AG08396 (cell line): Measurements from ENCODE around the gene ALCAM.
"Not testable (repeated sequence)": the region's sequence is repeated elsewhere in the genome, so short reads cannot be mapped to it uniquely, and the experiment has no call there.

Source experiments
- DNase-seq: peaks from one replicate; pipeline ENCODE4 v3.0.0; 2012; ENCODE audit warnings: low spot score, mixed read lengths

Gene ALCAM

DNA sequence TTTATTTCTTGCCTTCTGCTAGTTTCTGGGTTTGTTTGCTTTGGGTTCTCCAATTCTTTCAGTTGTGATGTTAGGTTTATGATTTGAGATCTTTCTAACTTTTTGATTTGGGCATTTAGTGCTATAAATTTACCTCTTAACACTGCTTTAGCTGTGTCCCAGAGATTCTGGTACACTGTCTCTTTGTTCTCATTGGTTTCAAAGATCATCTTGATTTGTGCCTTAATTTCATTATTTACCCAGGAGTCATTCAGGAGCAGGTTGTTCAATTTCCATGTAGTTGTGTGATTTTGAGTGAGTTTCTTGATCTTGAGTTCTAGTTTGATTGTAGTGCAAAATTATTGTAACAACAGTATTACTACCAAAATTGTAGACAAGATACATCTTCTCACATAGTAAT lies 25.9 kb downstream of the ALCAM start:
- not testable (repeated sequence) for DNase-seq

DNA sequence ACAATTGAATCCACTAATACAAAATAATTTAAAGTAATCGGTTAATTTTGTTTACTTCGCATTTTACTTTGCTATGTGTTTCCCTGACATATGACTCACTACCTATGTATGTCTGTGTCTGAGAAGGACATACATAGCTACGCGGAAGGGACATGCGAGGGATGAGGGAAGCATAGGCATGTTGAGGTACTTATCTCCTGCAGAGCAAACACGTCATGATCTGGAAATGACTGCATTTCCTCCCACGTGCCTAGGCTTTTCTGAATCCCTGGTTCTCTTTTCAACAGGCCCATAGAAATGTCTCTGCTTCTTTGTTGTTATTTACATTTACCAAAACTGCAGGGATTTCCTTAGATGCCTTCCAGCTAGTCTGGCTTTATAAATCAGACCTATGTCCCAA lies 27.5 kb downstream of the ALCAM start:
- no peak for DNase-seq

DNA sequence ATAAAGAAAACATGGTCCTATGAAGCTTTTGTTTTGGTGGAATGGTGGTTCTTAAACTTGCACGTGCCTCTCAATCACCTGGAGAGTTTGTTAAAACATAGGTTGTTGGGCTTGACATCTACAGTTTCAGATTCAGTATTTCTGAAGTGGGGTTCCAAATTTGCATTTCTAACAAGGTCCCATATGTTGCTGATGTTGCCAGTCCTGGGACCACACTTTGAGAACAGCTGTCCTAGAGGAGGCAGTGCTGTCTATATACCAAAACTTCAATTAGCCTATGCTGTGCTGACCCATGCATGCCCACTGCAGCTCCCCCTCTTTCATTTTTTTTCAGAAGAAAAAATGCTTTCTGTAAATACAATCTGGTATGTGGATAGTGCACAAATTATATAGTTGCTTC lies 31.3 kb downstream of the ALCAM start:
- no peak for DNase-seq

DNA sequence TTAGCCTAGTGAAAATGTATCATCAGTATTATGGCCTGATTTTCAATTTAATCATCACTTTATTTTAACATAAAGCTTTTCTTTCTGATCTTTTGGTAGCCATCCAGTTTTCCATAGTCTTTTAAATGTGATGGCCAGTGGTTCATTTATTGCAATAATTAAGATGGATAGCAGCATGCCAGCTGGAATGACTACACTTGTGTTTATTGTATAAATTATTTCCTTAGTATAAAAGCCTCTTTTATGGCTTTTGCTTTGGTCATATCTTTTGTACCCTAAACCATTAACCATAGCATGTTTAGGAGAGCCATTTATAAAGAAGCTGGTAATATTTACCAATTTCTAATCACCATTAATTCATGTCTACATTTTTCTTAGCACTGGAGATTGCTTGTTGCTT lies 31.7 kb downstream of the ALCAM start:
- no peak for DNase-seq

DNA sequence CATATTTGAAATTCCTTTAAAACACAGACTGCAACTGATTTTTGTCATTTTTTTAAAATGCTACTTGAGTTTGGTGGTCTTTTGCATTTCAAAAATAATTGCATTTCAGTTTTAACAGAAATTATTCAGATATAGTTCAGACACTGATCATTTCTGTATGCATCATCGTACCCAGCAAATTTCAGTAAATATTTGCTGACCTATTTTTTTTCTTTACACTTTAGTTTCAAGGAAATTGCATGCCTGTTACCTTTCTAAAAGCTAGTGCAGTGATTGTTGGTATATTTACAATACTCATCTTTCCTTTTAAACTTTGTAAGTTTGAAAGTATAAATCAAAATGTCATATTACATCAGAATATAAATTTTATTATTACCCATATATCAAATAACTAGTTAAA lies 32.4 kb downstream of the ALCAM start:
- DNase-seq: no peak

DNA sequence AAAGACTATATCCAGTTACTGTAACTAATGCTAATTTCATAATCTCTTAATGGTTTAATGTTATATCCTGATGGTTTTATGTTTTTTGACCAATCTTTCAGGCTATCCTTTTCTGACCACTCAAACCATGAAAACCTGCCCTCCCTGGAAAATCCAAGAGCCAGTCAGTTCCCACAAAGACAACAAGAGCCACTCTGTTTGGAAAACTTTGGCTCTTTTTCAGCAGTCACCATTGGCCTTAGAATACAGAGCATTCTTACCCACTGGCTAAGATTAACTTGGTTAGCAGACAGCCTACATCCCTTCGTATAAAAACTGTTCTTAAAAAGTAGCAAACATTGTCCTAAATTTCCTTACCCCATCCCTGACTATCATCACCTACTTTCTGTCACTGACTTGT lies 32.9 kb downstream of the ALCAM start:
- no peak for DNase-seq

DNA sequence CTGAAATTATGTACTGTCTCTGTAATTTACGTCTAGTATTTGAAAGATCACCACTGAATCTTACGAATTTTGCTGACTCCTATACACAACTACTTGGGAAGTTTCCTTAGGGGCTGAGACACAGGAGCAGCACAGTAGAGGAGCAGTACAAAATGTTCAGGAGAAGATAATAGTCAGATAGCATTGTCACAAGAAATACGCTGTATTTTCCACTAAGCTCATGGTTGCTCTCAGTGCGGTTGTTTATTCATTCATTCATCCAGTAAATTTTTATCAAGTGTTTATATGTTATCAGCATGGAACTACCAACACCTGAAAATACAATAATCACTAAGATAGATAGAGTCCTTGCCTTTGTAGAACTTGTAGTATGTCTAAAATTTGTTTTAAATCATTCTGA lies 34.5 kb downstream of the ALCAM start:
- no peak for DNase-seq

DNA sequence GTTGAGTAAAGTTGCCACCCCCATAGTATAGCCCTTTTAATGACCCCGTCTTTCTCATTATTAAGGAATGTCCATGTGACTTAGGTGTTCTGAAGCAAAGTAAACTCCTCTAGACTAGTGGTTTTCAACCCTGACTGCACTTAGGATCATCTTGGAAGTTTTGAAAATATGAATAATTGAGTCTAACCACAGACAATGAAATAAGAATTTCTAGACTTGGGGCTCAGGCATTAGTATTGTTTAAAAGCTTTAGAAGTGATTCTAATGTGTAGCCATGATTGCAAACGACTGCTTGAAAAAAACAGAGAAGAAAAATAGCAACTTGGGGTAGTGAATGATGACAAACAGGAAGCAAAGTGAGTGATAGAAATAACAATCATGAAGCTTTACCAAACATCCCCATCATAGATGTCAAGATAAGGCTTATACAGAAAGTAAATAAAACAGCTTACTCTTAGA lies 35.0 kb downstream of the ALCAM start:
- DNase-seq: no peak

DNA sequence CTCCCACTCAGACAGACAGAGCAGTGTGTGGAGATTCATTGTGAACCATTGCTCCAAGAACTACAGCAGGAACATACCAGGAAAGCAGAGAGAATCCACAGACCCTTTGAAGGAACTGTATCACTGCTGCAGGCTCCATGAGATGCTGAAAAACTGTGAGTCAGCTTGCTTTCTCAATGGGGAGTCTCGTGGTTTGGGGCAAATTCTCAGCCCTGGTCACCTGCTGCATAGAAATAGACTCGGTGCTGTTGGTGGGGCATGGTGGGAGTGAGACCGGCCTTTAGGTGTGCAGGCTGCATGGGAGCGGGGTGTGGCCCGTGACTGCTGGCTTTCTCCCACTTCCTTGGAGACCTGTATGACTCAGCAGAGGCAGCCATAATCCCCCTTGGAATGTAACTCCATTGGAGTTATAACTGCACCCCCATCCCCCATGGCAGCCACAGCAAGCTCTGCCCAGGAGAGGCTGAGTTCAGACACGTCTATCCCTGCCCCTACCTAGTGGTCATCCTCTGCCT lies 35.6 kb downstream of the ALCAM start:
- DNase-seq: no peak

DNA sequence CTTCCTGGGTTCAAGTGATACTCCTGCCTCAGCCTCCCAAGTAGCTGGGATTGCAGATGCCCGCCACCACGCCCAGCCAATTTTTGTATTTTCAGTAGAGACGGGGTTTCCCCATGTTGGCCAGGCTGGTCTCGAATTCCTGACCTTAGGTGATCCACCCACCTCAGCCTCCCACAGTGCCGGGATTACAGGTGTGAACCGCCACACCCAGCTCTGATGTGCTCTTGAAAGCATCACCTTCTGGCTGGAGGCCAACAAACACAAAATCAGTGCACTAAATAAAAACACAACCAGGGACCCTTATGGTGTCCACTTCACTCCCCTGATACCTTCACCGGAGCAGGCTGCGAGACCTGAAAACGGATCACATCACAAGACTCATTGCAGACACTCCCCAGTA lies 36.3 kb downstream of the ALCAM start:
- not testable (repeated sequence) for DNase-seq

DNA sequence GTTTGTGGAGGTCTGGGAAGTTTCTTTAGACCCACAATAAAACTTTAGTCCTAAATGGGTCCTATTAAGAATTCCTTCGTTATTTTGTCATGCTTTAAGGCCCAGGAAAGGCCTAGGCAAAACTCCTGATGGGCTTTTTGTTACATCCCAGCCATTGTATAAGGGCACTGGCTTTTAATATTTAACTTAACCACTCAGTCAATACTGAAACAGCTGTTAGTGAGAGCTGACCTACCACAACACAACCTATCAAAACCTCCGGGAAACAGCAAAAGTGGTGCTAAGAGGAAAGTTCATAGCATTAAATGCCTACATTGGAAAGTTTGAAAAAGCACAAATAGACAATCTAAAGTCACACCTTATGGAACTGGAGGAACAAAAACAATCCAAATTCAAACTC lies 39.6 kb downstream of the ALCAM start:
- no peak for DNase-seq

DNA sequence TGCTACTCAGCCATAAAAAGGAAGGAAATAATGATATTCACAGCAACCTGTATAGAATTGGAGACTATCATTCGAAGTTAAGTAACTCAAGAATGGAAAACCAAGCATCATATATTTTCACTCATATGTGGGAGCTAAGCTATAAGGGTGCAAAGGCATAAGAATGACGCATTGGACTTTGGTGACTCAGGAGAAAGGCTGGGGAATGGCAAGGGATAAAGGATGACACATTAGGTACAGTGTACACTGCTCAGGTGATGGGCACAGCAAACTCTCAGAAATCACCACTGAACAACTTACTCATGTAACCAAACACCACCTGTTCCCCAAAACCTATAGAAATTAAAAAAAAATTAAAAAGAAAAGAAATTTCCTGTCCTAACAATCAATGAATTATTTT lies 42.7 kb downstream of the ALCAM start:
- no peak for DNase-seq

DNA sequence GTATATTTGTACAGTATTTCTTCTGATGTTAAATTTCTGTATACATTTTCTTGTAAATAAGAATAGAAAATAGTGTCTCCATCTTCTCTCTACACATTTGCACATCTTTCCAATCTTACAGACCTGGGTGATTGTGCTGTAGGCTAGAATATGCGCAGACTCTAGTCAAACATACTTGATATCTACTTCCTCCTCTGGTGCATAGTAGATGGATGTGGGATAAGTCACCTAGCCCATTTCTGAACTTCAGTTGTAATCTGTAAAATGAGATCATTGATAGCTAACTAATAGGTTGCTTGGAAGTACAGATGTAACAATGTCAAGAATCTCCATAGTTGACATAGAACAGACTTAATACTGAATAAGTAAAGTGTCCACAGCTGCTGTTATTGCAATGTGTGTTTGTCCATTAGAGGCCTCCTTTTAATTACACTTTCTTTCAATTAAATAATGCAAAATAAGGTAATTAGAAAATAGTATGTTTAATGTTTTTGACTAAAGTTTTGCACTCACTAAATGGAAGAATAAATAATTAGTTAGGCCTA lies 46.7 kb downstream of the ALCAM start:
- no peak for DNase-seq

DNA sequence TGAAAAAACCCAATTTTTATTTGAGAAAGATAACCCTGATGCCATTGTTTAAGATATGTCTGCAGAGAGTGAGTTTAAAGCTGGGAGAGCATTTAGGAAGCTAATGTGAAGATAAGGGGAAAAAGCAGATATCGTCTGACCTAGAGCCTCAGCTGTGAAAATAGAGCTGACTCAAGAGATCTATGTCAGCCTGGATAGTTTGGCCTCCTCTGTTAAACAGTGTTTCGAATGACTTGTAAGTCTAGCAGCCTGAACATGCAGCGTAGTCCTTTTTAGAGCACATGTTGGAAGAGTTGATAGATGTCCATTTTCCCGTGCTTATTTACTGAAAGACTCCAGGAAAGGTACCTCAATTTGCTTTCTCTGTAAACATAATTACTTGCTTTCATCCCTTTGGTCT lies 48.1 kb downstream of the ALCAM start:
- no peak for DNase-seq

DNA sequence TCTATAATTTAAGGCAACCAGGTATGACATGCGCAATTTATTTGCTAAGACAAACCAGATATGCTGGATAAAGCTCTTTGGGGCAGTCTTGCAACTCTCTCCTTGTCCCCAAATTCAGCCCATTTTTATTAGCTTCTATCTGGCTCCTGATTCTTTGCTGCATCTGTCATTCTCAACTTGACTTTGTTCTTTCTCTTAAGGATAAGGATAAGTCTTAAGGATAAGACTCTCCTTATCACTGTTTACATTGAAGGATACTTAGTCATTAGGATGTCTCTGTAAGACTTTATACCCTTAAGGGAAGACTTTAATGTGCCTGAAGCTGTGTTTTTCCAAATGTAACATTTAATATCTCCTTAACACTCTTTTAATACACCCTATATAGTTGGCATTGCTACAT lies 49.2 kb downstream of the ALCAM start:
- DNase-seq: no peak

DNA sequence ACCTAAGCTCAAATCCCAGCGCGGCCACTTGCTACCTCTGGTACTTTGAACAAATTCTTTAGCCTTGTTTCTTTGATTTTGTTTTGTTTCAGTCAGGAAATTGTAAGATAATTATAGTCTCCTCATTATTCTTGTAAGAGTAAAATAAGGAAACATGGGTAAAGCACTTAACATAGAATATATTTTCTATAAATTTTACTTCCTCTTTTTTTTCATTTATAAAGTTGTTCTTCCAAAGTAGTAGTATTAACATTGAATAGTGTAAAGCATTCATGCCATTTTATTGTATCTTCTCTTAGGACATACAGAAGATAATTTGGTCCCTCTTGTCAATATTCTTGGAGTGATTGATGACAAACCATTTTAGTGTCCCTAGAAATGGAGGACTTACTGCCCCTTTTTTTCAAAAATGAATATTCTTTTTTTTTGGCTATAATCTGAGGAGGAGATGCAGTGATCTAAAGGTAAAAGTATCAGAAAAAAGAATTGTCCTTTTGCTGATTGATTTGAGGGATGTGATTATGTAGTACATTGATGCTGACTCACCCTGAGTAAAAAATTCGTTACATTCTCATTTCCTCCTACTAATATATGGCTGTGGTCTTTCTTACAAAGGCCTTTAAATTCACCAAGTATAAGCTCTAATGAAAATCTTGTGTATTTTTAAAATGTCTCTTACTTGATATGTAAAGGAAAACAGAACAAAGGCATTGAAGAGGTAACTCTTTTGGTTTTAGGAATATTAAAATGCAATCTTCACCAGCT lies 51.0 kb downstream of the ALCAM start:
- DNase-seq: no peak

DNA sequence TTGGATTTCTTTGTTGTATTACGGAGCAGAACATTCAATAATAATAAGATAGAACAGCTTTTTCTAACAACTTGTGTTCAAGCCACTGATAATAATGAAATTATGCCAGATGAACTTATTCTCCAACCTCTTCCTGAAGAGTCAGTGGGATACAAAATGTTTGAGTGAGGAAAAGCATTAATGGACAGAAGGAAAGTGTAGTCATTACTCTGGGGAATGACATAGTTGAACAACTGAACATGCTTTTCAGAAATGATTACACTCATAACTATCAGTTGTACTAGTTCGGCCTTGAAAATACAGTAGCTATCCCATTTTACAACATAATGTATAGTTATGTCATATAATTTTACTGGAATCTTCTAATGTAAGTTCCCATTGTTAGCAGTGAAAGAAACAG lies 55.9 kb downstream of the ALCAM start:
- DNase-seq: no peak

DNA sequence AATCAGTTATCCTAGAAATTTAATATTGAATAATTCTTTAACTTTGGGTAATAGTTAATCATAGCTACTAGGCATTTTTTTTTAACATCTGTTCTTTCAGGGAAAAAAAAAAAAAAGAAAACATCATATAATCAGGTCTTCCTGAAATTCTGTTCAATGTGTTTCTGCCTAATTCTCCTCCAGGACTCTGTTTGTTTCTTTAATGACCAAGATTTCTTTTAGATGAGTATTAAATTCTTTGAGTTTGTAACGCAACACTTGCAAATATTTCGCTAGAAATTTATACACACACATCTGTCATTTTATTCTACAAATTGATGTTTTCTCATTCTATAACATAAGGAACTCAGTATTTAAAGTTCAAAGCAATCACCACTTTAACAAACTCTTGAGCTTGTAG lies 56.7 kb downstream of the ALCAM start:
- no peak for DNase-seq

DNA sequence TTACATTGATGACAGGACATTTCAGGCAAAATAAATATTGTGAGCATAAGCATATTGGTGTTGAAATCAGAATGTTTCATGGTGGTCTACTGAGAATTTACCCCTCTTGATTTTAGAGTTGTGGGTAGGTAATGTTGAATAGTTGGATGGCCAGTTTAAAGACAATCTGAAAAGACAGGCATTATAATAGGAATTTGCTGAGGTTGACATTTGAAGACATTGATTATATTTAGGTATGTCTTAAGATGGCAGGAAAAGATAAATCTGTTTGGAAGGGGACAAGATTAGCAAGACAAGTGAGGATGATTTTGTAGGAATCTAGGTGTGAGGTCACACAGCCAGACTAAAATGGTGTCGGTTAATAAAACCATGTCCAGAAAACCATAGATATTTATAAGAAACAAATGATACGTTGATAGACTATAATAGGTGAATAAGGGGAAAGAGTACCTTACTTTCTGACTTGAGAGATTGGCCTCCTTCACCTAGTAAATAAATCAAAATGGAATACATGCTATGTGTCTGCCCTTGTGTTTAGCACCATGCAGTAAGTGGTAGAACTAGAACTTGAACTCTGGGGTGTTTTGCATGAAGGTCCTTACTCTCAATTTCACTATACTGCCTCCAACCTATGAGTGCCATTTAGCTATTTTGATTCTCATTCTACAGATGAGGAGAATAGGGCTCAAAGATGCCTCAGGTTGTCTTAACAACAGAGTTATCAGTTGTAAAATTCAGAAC lies 57.9 kb downstream of the ALCAM start:
- DNase-seq: no peak

DNA sequence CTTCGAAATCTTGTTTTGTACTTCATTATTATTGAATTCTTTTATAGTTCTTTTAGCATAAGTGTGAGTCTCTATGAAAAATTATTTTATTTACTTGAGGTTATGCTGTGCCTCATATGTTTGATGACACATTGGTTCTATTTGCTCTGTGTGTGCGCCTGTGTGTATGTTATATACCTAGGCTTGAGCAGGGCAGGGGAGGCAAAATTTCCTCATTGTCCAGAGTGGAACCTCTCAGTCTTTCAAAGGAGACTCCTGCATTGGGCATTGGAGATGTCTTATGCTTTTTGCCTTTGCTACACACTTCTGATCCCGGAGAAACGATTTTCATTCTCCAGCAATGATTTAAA lies 58.4 kb downstream of the ALCAM start:
- DNase-seq: no peak

DNA sequence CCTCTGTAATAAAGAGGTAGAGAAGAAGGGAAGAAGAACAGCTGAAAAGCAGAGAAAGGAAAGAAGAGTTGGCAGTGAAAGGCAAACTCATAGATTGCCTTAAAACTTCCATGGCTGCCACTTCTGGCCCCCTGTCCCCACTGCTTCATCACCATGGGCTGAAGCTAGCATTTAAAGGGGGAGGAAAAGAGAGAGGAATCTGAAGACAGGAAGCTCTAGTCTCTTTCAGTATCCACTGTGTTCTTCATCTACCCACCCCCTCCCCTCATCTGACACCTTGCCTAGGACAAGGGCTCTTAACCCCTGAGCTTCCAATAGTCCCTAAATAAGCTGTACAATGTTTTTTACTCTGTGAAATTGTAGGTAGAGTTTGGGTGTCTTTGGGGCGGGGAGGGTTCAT lies 60.6 kb downstream of the ALCAM start:
- no peak for DNase-seq

DNA sequence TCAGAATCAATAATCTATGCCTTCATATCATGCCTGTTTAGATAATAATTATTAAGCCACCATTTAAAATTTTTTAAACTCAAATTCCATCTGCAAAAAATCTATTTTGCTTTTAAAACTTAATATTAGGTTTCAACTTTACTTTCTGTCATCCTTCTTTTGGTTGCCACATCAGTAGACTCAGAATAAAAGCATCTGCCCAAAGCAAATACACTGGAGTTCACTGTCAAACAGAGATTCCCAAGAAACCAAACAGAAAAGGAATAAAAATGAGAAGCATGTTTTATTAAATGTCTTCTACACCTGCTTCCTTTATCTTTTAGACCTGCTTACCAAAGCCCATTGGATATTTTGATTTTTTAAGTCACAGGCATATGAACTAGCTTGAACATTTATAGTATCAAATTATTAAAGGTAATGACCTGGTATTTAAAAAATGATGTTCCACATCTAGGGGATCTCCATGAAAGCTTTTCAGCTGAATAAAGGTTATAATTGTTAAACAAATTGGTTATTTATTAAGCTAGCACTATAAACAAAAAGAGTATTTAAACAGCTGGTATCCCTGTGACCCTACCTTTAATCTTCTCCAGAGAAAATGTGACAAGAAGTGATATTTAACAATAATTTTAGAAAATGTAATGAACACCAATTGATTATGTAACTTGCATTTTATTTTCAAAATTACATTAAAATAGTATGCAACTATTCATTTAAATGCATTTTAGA lies 62.5 kb downstream of the ALCAM start:
- DNase-seq: no peak

DNA sequence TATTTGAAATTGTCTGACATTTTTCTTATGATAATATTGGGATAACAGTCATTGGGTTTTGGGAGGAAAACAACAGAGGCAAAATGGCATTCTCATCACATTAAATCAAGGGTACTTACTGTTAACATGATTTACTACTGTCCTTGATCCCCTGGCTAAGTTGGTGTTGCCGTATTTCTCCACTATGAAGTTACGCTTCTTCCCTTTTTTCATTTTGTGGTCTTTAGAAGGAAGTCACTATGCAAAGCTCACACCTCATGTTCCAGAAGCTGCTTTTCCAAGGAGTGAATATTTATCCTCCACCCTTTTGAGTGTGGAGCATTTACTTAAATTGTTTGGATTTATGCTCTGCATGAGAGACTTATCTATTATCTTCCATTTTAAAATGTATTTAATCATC lies 63.7 kb downstream of the ALCAM start:
- DNase-seq: no peak
